Activated CD4-positive, alpha-beta T cell treated with anti-CD3 and anti-CD28 coated beads, Interleukin-2, amount 10 ng/mL, durations not matched to agents 24 days and 14 days (primary cell): ENCODE measurements around the gene CTSW. TPM values are rescaled to one million over a fixed set of nuclear protein-coding genes. Genes with fewer than 3 reads are reported as not detected.
A peak's percentile ranks its signal among the peaks of the same experiment; 100 is the strongest.

Source experiments
- DNase-seq: peaks from one replicate; pipeline ENCODE4 v3.0.0; 2022
- H3K27ac Mint-ChIP-seq: one replicate; pipeline ENCODE4 v1.8.0; 2022; ENCODE audit warnings: mild to moderate bottlenecking, mixed read lengths
- H3K27me3 Mint-ChIP-seq: one replicate; pipeline ENCODE4 v1.8.0; 2022; ENCODE audit warnings: mixed read lengths
- H3K36me3 Mint-ChIP-seq: one replicate; pipeline ENCODE4 v1.8.0; 2022; ENCODE audit warnings: low read depth, mild to moderate bottlenecking, mixed read lengths
- H3K4me1 Mint-ChIP-seq: one replicate; pipeline ENCODE4 v1.8.0; 2021; ENCODE audit warnings: mixed read lengths
- H3K4me3 Mint-ChIP-seq: one replicate; pipeline ENCODE4 v1.8.0; 2022; ENCODE audit warnings: mild to moderate bottlenecking, moderate library complexity, mixed read lengths
- H3K9me3 Mint-ChIP-seq: one replicate; pipeline ENCODE4 v1.8.0; 2021; ENCODE audit warnings: mixed read lengths
- intact Hi-C: fragments of 100-400 bp; cut with micrococcal nuclease; formaldehyde crosslinking; loops from one replicate; pipeline ENCODE4 v1.15.1; 2023
- total RNA-seq: library from RNA; stranded (reverse); gene quantifications from 2 replicates; pipeline ENCODE4 v1.2.3, GENCODE V29; 2022

Gene CTSW
- total RNA-seq, 1 donor from 2014 or later, result 7.5 TPM

GRCh38 chr11:65859812-65860277 is 19.8 kb upstream of the CTSW start:
- intact Hi-C loops, result loop anchor here (1.0 to 2.0 kb wide), 7 partner anchors 13 to 197 kb away; partner anchors contain the start of genes C11orf68, DRAP1, FIBP and FOSL1
- peak overlapping the region; percentile 92 for H3K4me3 Mint-ChIP-seq
- peaks cover 50% of the 10 kb centered on the region for H3K36me3 Mint-ChIP-seq
- no peaks in the 10 kb centered on the region for H3K9me3 Mint-ChIP-seq
- peak overlapping the region; percentile 94 for H3K27ac Mint-ChIP-seq
- no peak for DNase-seq
- H3K27me3 Mint-ChIP-seq, result no peaks in the 10 kb centered on the region
- peaks cover 39% of the 10 kb centered on the region for H3K4me1 Mint-ChIP-seq

GRCh38 chr11:65860278-65861164 is 19.1 kb upstream of the CTSW start, which contains the start of gene MUS81:
Gene MUS81, plus strand, starts transcription at chr11:65860433. Its CDS starts 321 bp downstream, at chr11:65860754.
- Mint-ChIP-seq H3K27me3 (no peaks in the 10 kb centered on the region), H3K4me3 (peak within 1 kb of the TSS; percentile 92), H3K4me1 (peaks cover 35% of the 10 kb centered on the region), H3K36me3 (peaks cover 51% of the 10 kb centered on the region), H3K27ac (peak within 1 kb of the TSS; percentile 94), H3K9me3 (no peaks in the 10 kb centered on the region)
- peak; percentile 99 for DNase-seq
- intact Hi-C loops, result loop anchor here (1.0 kb wide), 2 partner anchors 28 to 59 kb away; partner anchors contain the start of genes C11orf68, DRAP1 and FIBP

- peaks cover 47% of the 10 kb centered on the region for H3K36me3 Mint-ChIP-seq
- H3K27ac Mint-ChIP-seq, result peak overlapping the region; percentile 94
- no peaks in the 10 kb centered on the region for H3K9me3 Mint-ChIP-seq
- peaks cover 29% of the 10 kb centered on the region for H3K4me1 Mint-ChIP-seq
- intact Hi-C loops, result no loop called here
- H3K4me3 Mint-ChIP-seq, result peak overlapping the region; percentile 92
- no peak for DNase-seq
- H3K27me3 Mint-ChIP-seq, result no peaks in the 10 kb centered on the region
Measured at GRCh38 chr11:65861165-65861505, 18.5 kb upstream of the CTSW start.

GRCh38 chr11:65861533-65862183 is 18.0 kb upstream of the CTSW start:
- Mint-ChIP-seq H3K4me3 (peak overlapping the region; percentile 92), H3K36me3 (peaks cover 43% of the 10 kb centered on the region), H3K27me3 (no peaks in the 10 kb centered on the region), H3K27ac (peak overlapping the region; percentile 94), H3K9me3 (no peaks in the 10 kb centered on the region), H3K4me1 (peaks cover 24% of the 10 kb centered on the region)
- DNase-seq, result no peak
- intact Hi-C loops, result no loop called here

GRCh38 chr11:65862191-65862735 is 17.4 kb upstream of the CTSW start:
- intact Hi-C loops, result no loop called here
- no peak overlapping the region for H3K27ac Mint-ChIP-seq
- no peak overlapping the region for H3K4me3 Mint-ChIP-seq
- no peaks in the 10 kb centered on the region for H3K9me3 Mint-ChIP-seq
- DNase-seq, result no peak
- H3K36me3 Mint-ChIP-seq, result peaks cover 43% of the 10 kb centered on the region
- H3K27me3 Mint-ChIP-seq, result no peaks in the 10 kb centered on the region
- H3K4me1 Mint-ChIP-seq, result peaks cover 22% of the 10 kb centered on the region

- no peaks in the 10 kb centered on the region for H3K9me3 Mint-ChIP-seq
- H3K27ac Mint-ChIP-seq, result peak overlapping the region; percentile 37
- H3K27me3 Mint-ChIP-seq, result no peaks in the 10 kb centered on the region
- intact Hi-C loops, result no loop called here
- DNase-seq, result no peak
- H3K36me3 Mint-ChIP-seq, result peaks cover 43% of the 10 kb centered on the region
- peaks cover 23% of the 10 kb centered on the region for H3K4me1 Mint-ChIP-seq
- peak overlapping the region; percentile 66 for H3K4me3 Mint-ChIP-seq
Measured at GRCh38 chr11:65862941-65863888, 16.4 kb upstream of the CTSW start.

GRCh38 chr11:65863889-65864705 is 15.5 kb upstream of the CTSW start:
- no peak for DNase-seq
- Mint-ChIP-seq H3K27me3 (no peaks in the 10 kb centered on the region), H3K36me3 (peaks cover 45% of the 10 kb centered on the region), H3K9me3 (no peaks in the 10 kb centered on the region), H3K4me1 (peaks cover 20% of the 10 kb centered on the region), H3K4me3 (no peak overlapping the region), H3K27ac (no peak overlapping the region)
- intact Hi-C loops, result no loop called here

GRCh38 chr11:65864706-65865471 is 14.7 kb upstream of the CTSW start:
- H3K27me3 Mint-ChIP-seq, result no peaks in the 10 kb centered on the region
- no peak overlapping the region for H3K27ac Mint-ChIP-seq
- H3K9me3 Mint-ChIP-seq, result no peaks in the 10 kb centered on the region
- H3K4me1 Mint-ChIP-seq, result peaks cover 18% of the 10 kb centered on the region
- H3K4me3 Mint-ChIP-seq, result no peak overlapping the region
- H3K36me3 Mint-ChIP-seq, result peaks cover 45% of the 10 kb centered on the region
- intact Hi-C loops, result no loop called here
- DNase-seq, result no peak

- H3K27me3 Mint-ChIP-seq, result no peaks in the 10 kb centered on the region
- peaks cover 43% of the 10 kb centered on the region for H3K36me3 Mint-ChIP-seq
- H3K9me3 Mint-ChIP-seq, result no peaks in the 10 kb centered on the region
Measured at GRCh38 chr11:65865550-65866172, 14.0 kb upstream of the CTSW start.

GRCh38 chr11:65866509-65867283 is 12.9 kb upstream of the CTSW start:
- H3K27ac Mint-ChIP-seq, result no peak overlapping the region

More at GRCh38 chr11:65865550-65866172, 14.0 kb upstream of the CTSW start:
- Mint-ChIP-seq H3K27ac (no peak overlapping the region), H3K4me3 (no peak overlapping the region), H3K4me1 (peaks cover 17% of the 10 kb centered on the region)
- DNase-seq, result no peak
- intact Hi-C loops, result no loop called here

More at GRCh38 chr11:65866509-65867283, 12.9 kb upstream of the CTSW start:
- H3K4me1 Mint-ChIP-seq, result peaks cover 18% of the 10 kb centered on the region
- H3K9me3 Mint-ChIP-seq, result no peaks in the 10 kb centered on the region
- peaks cover 35% of the 10 kb centered on the region for H3K36me3 Mint-ChIP-seq
- H3K27me3 Mint-ChIP-seq, result no peaks in the 10 kb centered on the region
- intact Hi-C loops, result no loop called here
- no peak overlapping the region for H3K4me3 Mint-ChIP-seq
- DNase-seq, result no peak
